IMR-90 (cell line): Measurements from ENCODE around the gene MT1E. TPM values are rescaled to one million over a fixed set of nuclear protein-coding genes. Genes with fewer than 3 reads are reported as not detected.

Source experiments
- ATAC-seq: fragments of 200-7000 bp; cut with Tn5 transposase; 2 replicates; pipeline ENCODE4 v1.9.1; 2020; ENCODE audit warnings: low read depth, mild to moderate bottlenecking, moderate library complexity
- BruUV-seq: library from RNA; stranded (reverse); fragments of 400-500 nt; replicated peaks from 2 replicates; lab custom pipeline; 2021; lab: Mats Ljungman, UMichigan
- CTCF ChIA-PET: fragments of 300-600 bp; formaldehyde crosslinking; extraction: SDS; loops from one replicate; lab custom pipeline; 2021; ENCODE audit warnings: antibody characterized with exemption; lab: Yijun Ruan, JAX
- POLR2A ChIA-PET: fragments of 300-600 bp; sonication (Branson Sonifier 250); formaldehyde crosslinking; loops from one replicate; lab custom pipeline; 2022; ENCODE audit warnings: antibody characterized with exemption; ENCODE audit not compliant: unreplicated experiment; lab: Charles Lee
- DNase-seq: peaks from one replicate; pipeline ENCODE4 v3.0.0; 2013
- H2AFZ ChIP-seq: replicated peaks from 2 replicates; pipeline ENCODE3; 2013; ENCODE audit warnings: low read length, mild to moderate bottlenecking; ENCODE audit not compliant: poor library complexity
- H2AK5ac ChIP-seq: 2 replicates; pipeline ENCODE4 v1.6.1; 2013; ENCODE audit warnings: low read depth, low read length, inconsistent platforms
- H2AK9ac ChIP-seq: replicated peaks from 2 replicates; pipeline ENCODE3; 2013; ENCODE audit warnings: mild to moderate bottlenecking, low read depth, low read length, moderate library complexity; ENCODE audit not compliant: poor library complexity
- H2BK120ac ChIP-seq: 2 replicates; pipeline ENCODE4 v1.6.1; 2013; ENCODE audit warnings: low read depth, low read length, inconsistent platforms
- H2BK15ac ChIP-seq: 3 replicates; pipeline ENCODE4 v1.6.1; 2013; ENCODE audit warnings: low read depth, low read length, inconsistent platforms
- H2BK20ac ChIP-seq: 2 replicates; pipeline ENCODE4 v1.6.1; 2013; ENCODE audit warnings: low read depth, mild to moderate bottlenecking, inconsistent platforms, low read length, moderate library complexity
- H2BK5ac ChIP-seq: 2 replicates; pipeline ENCODE4 v1.6.1; 2013; ENCODE audit warnings: mild to moderate bottlenecking, low read depth, low read length, inconsistent platforms; ENCODE audit not compliant: poor library complexity, severe bottlenecking
- H3K14ac ChIP-seq: replicated peaks from 2 replicates; pipeline ENCODE4 v1.6.1; 2013; ENCODE audit warnings: low read depth, low read length, inconsistent platforms
- H3K18ac ChIP-seq: 2 replicates; pipeline ENCODE4 v1.6.1; 2013; ENCODE audit warnings: low read depth, low read length, control low read depth
- H3K23ac ChIP-seq: 2 replicates; pipeline ENCODE4 v1.6.1; 2013; ENCODE audit warnings: low read depth, low read length, inconsistent platforms
- H3K27ac ChIP-seq: 2 replicates; pipeline ENCODE4 v1.5.1; 2013; ENCODE audit warnings: mild to moderate bottlenecking, control low read depth, low read length; ENCODE audit not compliant: insufficient read depth
- H3K27me3 ChIP-seq: 2 replicates; pipeline ENCODE4 v1.6.1; 2013; ENCODE audit warnings: low read length; ENCODE audit not compliant: control insufficient read depth, insufficient read depth
- H3K36me3 ChIP-seq: 2 replicates; pipeline ENCODE4 v1.6.1; 2013; ENCODE audit warnings: low read length, mixed read lengths; ENCODE audit not compliant: control insufficient read depth, insufficient read depth
- H3K4ac ChIP-seq: 2 replicates; pipeline ENCODE4 v1.6.1; 2013; ENCODE audit warnings: low read depth, low read length, inconsistent platforms
- H3K4me1 ChIP-seq: 2 replicates; pipeline ENCODE4 v1.6.1; 2013; ENCODE audit warnings: low read length, mixed read lengths; ENCODE audit not compliant: control insufficient read depth, insufficient read depth
- H3K4me2 ChIP-seq: 2 replicates; pipeline ENCODE4 v1.6.1; 2013; ENCODE audit warnings: low read depth, mild to moderate bottlenecking, control low read depth, low read length, moderate library complexity
- H3K4me3 ChIP-seq: 2 replicates; pipeline ENCODE4 v1.5.1; 2013; ENCODE audit warnings: low read depth, mild to moderate bottlenecking, control low read depth, low read length, moderate library complexity; ENCODE audit not compliant: insufficient read depth
- H3K56ac ChIP-seq: 2 replicates; pipeline ENCODE4 v1.6.1; 2013; ENCODE audit warnings: low read length, inconsistent platforms; ENCODE audit not compliant: insufficient read depth; ENCODE audit errors: extremely low read depth
- H3K79me1 ChIP-seq, 2 experiments: 2 replicates each; pipeline ENCODE4 v1.6.1; 2013; ENCODE audit warnings: low read length in 2 of 2, inconsistent platforms in 1 of 2, low read depth in 1 of 2
- H3K9ac ChIP-seq: 2 replicates; pipeline ENCODE4 v1.6.1; 2013; ENCODE audit warnings: low read depth, low read length, control low read depth
- H3K9me1 ChIP-seq: 2 replicates; pipeline ENCODE4 v1.6.1; 2013; ENCODE audit warnings: low read length, inconsistent platforms; ENCODE audit not compliant: insufficient read depth
- H3K9me3 ChIP-seq: 2 replicates; pipeline ENCODE4 v1.6.1; 2013; ENCODE audit warnings: low read length; ENCODE audit not compliant: control insufficient read depth, insufficient read depth
- H4K20me1 ChIP-seq: 2 replicates; pipeline ENCODE4 v1.6.1; 2013; ENCODE audit warnings: low read length, inconsistent platforms; ENCODE audit not compliant: insufficient read depth
- H4K5ac ChIP-seq: 2 replicates; pipeline ENCODE4 v1.6.1; 2013; ENCODE audit warnings: mild to moderate bottlenecking, low read depth, low read length, control low read depth
- H4K8ac ChIP-seq, 2 experiments: 2 replicates each; pipeline ENCODE4 v1.6.1; 2013; ENCODE audit warnings: low read depth in 2 of 2, low read length in 2 of 2, control low read depth in 1 of 2, inconsistent platforms in 1 of 2
- H4K91ac ChIP-seq: 2 replicates; pipeline ENCODE4 v1.6.1; 2013; ENCODE audit warnings: low read depth, low read length, inconsistent platforms; ENCODE audit not compliant: insufficient read depth
- BHLHE40 ChIP-seq: fragments of 150-350 bp; IDR thresholded peaks from 2 replicates; pipeline ENCODE4 v1.6.1; 2016; ENCODE audit warnings: mild to moderate bottlenecking, low read depth, low read length
- CHD1 ChIP-seq: IDR thresholded peaks from 2 replicates; pipeline ENCODE4 v1.6.1; 2012; ENCODE audit warnings: low read depth, low read length, improper control_type of control experiment
- CTCF ChIP-seq: conservative IDR thresholded peaks from 2 replicates; pipeline ENCODE4 v1.5.1; 2012; ENCODE audit warnings: mild to moderate bottlenecking, low read depth, low read length, improper control_type of control experiment
- ELK1 ChIP-seq: fragments of 150-350 bp; IDR thresholded peaks from 2 replicates; pipeline ENCODE4 v1.6.1; 2016; ENCODE audit warnings: low read depth, mild to moderate bottlenecking, low read length, moderate library complexity, borderline replicate concordance
- FOS ChIP-seq: fragments of 150-350 bp; IDR thresholded peaks from 2 replicates; pipeline ENCODE4 v1.6.1; 2016; ENCODE audit warnings: low read depth, low read length
- MAFK ChIP-seq: IDR thresholded peaks from 2 replicates; pipeline ENCODE4 v1.6.1; 2012; ENCODE audit warnings: low read depth, low read length, improper control_type of control experiment
- MAZ ChIP-seq: IDR thresholded peaks from 2 replicates; pipeline ENCODE4 v1.6.1; 2012; ENCODE audit warnings: low read depth, mild to moderate bottlenecking, low read length, improper control_type of control experiment, moderate library complexity, borderline replicate concordance
- MXI1 ChIP-seq: IDR thresholded peaks from 2 replicates; pipeline ENCODE4 v1.6.1; 2012; ENCODE audit warnings: low read depth, mild to moderate bottlenecking, low read length, moderate library complexity, borderline replicate concordance
- NFE2L2 ChIP-seq: fragments of 150-350 bp; IDR thresholded peaks from 2 replicates; pipeline ENCODE4 v1.6.1; 2016; ENCODE audit warnings: low read depth, mild to moderate bottlenecking, low read length
- POLR2A ChIP-seq: IDR thresholded peaks from 2 replicates; pipeline ENCODE4 v1.6.1; 2012; ENCODE audit warnings: mild to moderate bottlenecking, low read depth, low read length
- RAD21 ChIP-seq: IDR thresholded peaks from 2 replicates; pipeline ENCODE4 v1.6.1; 2012; ENCODE audit warnings: low read length, improper control_type of control experiment
- RCOR1 ChIP-seq: IDR thresholded peaks from 2 replicates; pipeline ENCODE4 v1.6.1; 2012; ENCODE audit warnings: mild to moderate bottlenecking, low read length, improper control_type of control experiment; ENCODE audit not compliant: insufficient replicate concordance
- RFX5 ChIP-seq: IDR thresholded peaks from 2 replicates; pipeline ENCODE4 v1.8.0; 2012; ENCODE audit warnings: low read depth, mild to moderate bottlenecking, low read length, moderate library complexity
- USF2 ChIP-seq: fragments of 150-350 bp; IDR thresholded peaks from 2 replicates; pipeline ENCODE4 v1.6.1; 2017; ENCODE audit warnings: mild to moderate bottlenecking, antibody characterized with exemption, low read length, low read depth
- WGBS, 2 experiments: methylation state at CpG; one replicate each; pipeline versions ENCODE4 v1.1.5 to v1.1.7; 2013; ENCODE audit warnings: missing lambda C conversion rate in 2 of 2; ENCODE audit not compliant: insufficient read length in 1 of 2; ENCODE audit errors: extremely low coverage in 2 of 2; 5-methylcytosine and 5-hydroxymethylcytosine counted together
- dilution Hi-C: fragments of 300-500 bp; cut with HindIII; formaldehyde crosslinking; loops from one replicate; pipeline ENCODE4 v1.14.3; 2018; ENCODE audit warnings: low sequenced_read_pairs; ENCODE audit not compliant: unreplicated experiment
- in situ Hi-C: fragments of 300-500 bp; cut with MboI; formaldehyde crosslinking; loops from 3 replicates; pipeline ENCODE4 v1.14.3; 2019; ENCODE audit warnings: low sequenced_read_pairs, inconsistent platforms, mixed read lengths
- intact Hi-C: fragments of 100-400 bp; cut with micrococcal nuclease; formaldehyde crosslinking; loops from 2 replicates; pipeline ENCODE4 v1.10.0; 2022
- polyA plus RNA-seq, 3 experiments: library from polyadenylated mRNA; depleted of rRNA; stranded (reverse); fragments of >200 nt; gene quantifications; 2 replicates each; pipeline ENCODE4 v1.2.3, GENCODE V29; 2012; ENCODE audit warnings: low replicate concordance in 1 of 3
- total RNA-seq: library from RNA; depleted of rRNA; stranded (reverse); fragments of >200 nt; gene quantifications from 2 replicates; pipeline ENCODE4 v1.2.3, GENCODE V29; 2012

Gene MT1E
- total and polyA plus RNA-seq, 2 of the 4 experiments (the other 2 are of a cell fraction): 137 to 821 TPM

DNA sequence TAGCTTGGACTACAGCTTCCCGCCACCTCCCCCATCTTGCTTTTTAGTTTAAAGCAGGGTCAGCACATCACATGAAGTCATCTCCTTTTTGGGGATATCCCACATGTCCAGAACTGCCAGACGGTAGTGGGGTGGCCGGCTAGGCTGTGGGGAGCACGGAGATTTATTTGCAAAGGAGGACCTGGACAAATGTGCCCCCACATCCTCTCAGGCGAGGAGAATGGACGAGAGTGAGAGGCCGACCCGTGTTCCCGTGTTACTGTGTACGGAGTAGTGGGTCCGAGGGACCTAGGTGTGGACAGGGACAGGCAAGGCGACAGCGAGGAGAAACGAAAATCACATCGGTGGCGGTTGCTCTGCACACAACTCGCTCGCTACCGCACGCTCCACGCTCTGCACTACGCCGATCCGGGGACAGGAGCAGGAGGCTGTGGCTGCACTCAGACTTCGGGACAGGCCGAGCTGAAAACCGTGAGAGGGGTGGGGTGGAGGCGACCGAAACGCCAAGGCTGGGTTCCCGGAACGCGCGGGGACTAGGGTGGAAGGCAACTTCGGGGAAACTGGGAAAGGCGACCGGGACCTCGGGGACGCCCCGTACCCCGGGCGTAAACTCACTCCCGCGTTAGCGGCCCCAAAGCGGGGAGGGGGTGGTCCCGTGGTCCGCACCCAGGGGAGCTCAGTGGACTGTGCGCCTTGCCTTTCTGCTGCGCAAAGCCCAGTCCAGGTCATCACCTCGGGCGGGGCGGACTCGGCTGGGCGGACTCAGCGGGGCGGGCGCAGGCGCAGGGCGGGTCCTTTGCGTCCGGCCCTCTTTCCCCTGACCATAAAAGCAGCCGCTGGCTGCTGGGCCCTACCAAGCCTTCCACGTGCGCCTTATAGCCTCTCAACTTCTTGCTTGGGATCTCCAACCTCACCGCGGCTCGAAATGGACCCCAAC is 12.5 kb downstream of the MT1E start, which contains the start of gene MT1A:
Gene MT1A (plus strand): TSS at position 853 of the 937 bp plus-strand sequence. CDS start 73 bp downstream, at position 926.
- DNase-seq: peak; percentile 7
- CTCF ChIA-PET: no interaction called here
- no peak for TF ChIP-seq RAD21
- TF ChIP-seq RFX5: no peak
- TF ChIP-seq ELK1: no peak
- TF ChIP-seq RCOR1: no peak
- TF ChIP-seq MAFK: no peak
- TF ChIP-seq POLR2A: no peak
- no peak for TF ChIP-seq CHD1
- no peak for TF ChIP-seq BHLHE40
- no peak for TF ChIP-seq USF2
- TF ChIP-seq MXI1: no peak
- TF ChIP-seq CTCF: no peak
- no peak for TF ChIP-seq MAZ
- TF ChIP-seq FOS: no peak
- TF ChIP-seq NFE2L2: no peak

More for the DNA sequence above, 12.5 kb downstream of the MT1E start, which contains the start of gene MT1A:
- no peaks in the 10 kb centered on the region for H3K79me1 ChIP-seq
- H2BK5ac ChIP-seq: no peak within 1 kb of the TSS
- no peaks in the 10 kb centered on the region for H3K36me3 ChIP-seq
- H4K91ac ChIP-seq: no peak within 1 kb of the TSS
- no TSS peak for BruUV-seq
- dilution Hi-C loops: no loop called here
- in situ Hi-C loops: no loop called here
- WGBS, 2 experiments: 13% methylated on average over 48 of the region's 68 CpGs; no CpG with 5 or more reads in 1 of the 2 experiments
- no peaks in the 10 kb centered on the region; the same call in 1 of the 2 replicates for H3K4me1 ChIP-seq
- intact Hi-C loops: no loop called here
- no peak within 1 kb of the TSS for H4K8ac ChIP-seq
- POLR2A ChIA-PET: no interaction called here
- no peak within 1 kb of the TSS for H3K9ac ChIP-seq
- no peaks in the 10 kb centered on the region for H4K20me1 ChIP-seq
- H3K56ac ChIP-seq: no peak within 1 kb of the TSS
- H4K5ac ChIP-seq: no peak within 1 kb of the TSS
- H3K14ac ChIP-seq: no peak within 1 kb of the TSS
- H3K9me1 ChIP-seq: no peaks in the 10 kb centered on the region
- H3K4ac ChIP-seq: peak within 1 kb of the TSS; percentile 36; the same call in 1 of the 2 replicates
- H2BK120ac ChIP-seq: no peak within 1 kb of the TSS
- H2BK15ac ChIP-seq: no peak within 1 kb of the TSS
- peak within 1 kb of the TSS; percentile 36 for H3K4me3 ChIP-seq
- H2AK9ac ChIP-seq: no peak within 1 kb of the TSS
- peak within 1 kb of the TSS; percentile 90; the same call in 1 of the 2 replicates for H3K23ac ChIP-seq
- H3K27me3 ChIP-seq: peaks cover 90% of the 10 kb centered on the region
- peak within 1 kb of the TSS; percentile 63 for H3K4me2 ChIP-seq
- H3K18ac ChIP-seq: no peak within 1 kb of the TSS
- no peak within 1 kb of the TSS for H2BK20ac ChIP-seq
- H2AK5ac ChIP-seq: no peak within 1 kb of the TSS
- no peak within 1 kb of the TSS for H3K27ac ChIP-seq
- H3K9me3 ChIP-seq: peaks cover 2% of the 10 kb centered on the region; the same call in 1 of the 2 replicates
- peak; percentile 90 for ATAC-seq
- peak within 1 kb of the TSS; percentile 86 for H2AFZ ChIP-seq
